ES-I3 (cell line): ENCODE results near the gene DERL3.

Source experiments
- H3K36me3 ChIP-seq: 2 replicates; pipeline ENCODE4 v1.6.1; 2013; ENCODE audit warnings: mild to moderate bottlenecking, low read length, control low read depth, moderate library complexity; ENCODE audit not compliant: insufficient read depth
- H3K4me1 ChIP-seq: 2 replicates; pipeline ENCODE4 v1.6.1; 2013; ENCODE audit warnings: mild to moderate bottlenecking, control low read depth, low read length; ENCODE audit not compliant: insufficient read depth
- H3K9ac ChIP-seq: 2 replicates; pipeline ENCODE4 v1.6.1; 2013; ENCODE audit warnings: low read depth, mild to moderate bottlenecking, low read length, moderate library complexity
- H3K9me3 ChIP-seq: 2 replicates; pipeline ENCODE4 v1.6.1; 2013; ENCODE audit warnings: mild to moderate bottlenecking, low read length, moderate library complexity; ENCODE audit not compliant: control insufficient read depth, insufficient read depth

Gene DERL3

DNA sequence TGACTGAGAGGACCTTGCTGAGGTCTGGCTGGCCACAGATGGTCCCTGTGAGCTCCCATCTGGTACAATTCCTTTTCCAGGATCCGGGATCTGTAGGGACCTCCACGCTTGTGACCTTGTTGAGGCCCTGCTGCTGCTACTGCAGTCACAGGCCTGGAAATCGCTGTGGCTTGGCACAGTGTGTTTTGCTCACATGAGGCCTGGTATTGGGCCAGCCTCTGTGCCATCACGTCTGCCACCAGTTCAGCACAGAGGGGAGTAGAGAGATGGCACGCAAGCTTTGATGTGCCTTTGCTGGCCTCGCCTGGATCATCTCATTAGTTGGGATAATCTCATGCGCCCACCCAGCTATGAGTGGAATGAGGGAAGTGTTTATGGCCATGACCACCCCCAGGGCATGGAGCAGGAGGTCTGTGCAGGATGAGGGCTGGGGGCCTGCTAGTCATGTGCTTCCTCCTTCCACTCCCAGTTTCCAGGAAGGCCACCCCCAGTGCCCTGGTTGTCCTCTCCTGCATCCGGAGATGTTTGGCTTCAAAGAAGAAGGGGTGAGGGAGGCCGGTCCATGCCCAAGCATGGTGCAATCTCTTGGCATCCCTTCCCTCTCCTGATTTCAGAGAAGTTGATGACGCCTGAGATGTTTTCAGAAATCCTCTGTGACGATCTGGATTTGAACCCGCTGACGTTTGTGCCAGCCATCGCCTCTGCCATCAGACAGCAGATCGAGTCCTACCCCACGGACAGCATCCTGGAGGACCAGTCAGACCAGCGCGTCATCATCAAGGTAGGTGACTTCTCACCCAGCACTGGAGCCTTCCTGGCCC lies 22.4 kb downstream of the DERL3 start:
- Histone ChIP-seq H3K9ac (no peak overlapping the region), H3K9me3 (no peaks in the 10 kb centered on the region), H3K36me3 (peaks cover 19% of the 10 kb centered on the region), H3K4me1 (no peaks in the 10 kb centered on the region)

DNA sequence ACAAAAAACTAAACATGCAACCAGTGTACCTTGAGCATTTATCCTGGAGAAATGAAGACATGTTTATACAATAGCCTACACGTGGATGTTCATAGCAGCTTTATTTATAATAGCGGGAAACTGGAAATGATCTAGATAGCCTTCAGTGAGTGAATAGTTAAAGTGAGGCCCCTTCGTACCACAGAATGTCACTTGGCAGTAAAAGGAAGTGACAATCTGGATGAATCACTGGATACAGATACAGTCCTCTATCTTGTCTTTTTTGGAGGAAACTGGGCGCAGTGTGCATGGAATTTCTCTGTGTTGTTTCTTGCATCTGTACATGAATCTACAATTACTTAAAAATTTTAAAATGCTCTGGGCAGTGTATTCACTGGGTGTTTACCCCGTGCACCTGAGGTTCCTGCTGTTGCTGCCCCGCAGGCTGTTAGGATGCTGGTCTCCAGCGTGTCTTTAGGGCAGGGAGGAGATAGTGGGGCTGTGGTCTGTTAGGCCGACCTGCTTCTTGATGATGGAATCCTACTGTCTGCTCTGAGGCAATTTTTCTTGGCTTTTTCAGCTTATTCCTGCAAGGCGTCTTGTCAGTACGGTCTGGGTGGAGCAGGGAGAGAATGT lies 23.2 kb downstream of the DERL3 start:
- no peak overlapping the region for H3K9ac ChIP-seq
- H3K4me1 ChIP-seq: no peaks in the 10 kb centered on the region
- peaks cover 14% of the 10 kb centered on the region for H3K36me3 ChIP-seq
- H3K9me3 ChIP-seq: no peaks in the 10 kb centered on the region

DNA sequence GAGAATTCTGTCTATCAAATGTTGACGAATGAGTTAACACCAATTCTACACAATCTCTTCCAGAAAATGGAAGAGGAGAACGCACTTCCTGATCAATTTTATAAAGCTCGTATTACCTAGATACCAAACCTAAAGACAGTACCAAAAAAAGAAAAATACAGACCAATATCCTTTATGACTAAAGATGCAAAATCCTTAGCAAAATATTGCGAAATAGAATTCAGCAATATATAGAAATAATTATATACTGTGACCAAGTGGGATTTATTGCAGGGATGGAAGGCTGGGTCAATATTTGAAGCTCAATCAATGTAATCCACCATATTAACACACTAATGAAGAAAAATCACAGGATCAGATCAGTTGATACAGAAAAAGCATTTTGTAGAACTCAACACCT lies 26.4 kb downstream of the DERL3 start:
- Histone ChIP-seq H3K9ac (no peak overlapping the region), H3K36me3 (peaks cover 8% of the 10 kb centered on the region), H3K9me3 (no peaks in the 10 kb centered on the region), H3K4me1 (no peaks in the 10 kb centered on the region)

DNA sequence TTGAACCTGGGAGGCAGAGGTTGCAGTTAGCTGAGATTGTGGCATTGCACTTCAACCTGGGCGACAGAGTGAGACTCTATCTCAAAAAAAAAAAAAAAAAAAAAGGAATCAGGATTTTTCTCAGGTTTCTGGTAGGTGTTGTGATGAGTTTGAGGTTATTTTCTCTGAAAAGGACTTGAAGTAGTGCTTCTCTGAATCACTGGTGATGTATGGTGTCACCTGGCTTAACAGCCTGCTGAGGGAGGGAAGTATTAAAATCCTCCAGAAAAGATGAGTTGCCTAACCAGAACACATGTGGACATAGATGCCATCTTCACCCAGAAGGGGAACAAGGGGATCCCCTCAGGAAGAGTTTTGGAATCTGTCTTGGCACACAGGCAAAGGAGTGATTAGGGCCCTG lies 32.0 kb downstream of the DERL3 start:
- Histone ChIP-seq H3K9me3 (no peaks in the 10 kb centered on the region), H3K9ac (no peak overlapping the region), H3K36me3 (peaks cover 23% of the 10 kb centered on the region), H3K4me1 (no peaks in the 10 kb centered on the region)

DNA sequence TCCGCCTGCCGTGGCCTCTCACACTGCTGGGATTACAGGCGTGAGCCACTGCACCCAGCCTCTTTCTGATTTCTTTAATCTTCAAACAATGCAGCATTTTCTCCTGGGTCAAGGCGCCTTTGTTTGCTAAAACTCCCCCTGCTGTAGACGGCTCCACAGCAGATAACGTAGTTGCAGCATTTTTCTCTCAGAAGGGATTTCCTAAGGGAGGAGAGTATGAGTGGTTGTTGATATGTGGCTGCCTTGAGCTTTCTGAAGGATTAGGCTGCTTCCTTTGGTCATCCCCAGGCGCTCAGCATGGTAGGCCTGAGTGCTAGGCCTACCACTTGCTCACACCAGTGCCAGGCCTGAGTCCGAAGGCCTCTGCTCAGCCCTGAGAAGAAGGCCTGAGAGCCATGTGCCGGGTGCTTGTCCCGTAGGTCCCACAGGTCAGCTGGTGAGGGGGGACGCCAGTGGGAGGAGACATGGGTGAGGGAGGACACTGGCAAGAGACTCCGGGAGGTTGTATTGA lies 34.0 kb downstream of the DERL3 start:
- H3K9me3 ChIP-seq: no peaks in the 10 kb centered on the region
- peaks cover 32% of the 10 kb centered on the region for H3K36me3 ChIP-seq
- H3K4me1 ChIP-seq: no peaks in the 10 kb centered on the region
- H3K9ac ChIP-seq: no peak overlapping the region

DNA sequence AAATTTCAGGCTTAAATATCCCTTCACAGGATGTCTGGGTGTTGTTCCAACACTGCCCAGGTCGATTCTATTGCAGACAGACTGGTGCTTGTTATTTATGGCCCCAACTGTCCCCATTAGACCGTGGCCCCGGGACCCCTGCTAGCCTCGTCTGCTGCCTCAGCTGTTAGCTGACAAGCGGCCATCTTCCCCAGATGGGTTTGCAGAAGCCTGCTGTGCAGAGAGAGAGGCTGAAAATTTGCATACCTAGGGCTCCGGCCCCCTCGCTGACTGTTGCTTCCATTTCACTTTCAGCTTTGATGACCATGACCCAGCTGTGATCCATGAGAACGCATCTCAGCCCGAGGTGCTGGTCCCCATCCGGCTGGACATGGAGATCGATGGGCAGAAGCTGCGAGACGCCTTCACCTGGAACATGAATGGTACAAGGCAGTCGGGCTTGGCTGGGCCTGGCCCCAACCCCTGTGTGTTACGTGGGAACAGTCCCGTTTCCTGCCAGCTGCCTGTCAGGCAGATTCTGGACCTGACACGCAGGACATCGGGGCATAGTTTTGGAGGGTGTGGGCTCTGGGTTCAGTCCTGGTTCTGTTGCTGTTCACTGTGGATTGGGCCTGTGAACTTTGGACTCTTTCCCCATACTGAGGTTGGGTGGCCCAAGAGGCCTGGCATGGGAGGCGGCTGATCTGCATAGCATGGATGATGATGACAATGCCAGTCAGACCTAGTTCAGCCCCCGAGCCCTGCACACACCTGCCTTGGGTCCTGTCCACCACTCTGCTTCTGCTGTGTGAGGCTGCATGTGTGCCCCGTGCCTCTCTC lies 35.6 kb downstream of the DERL3 start:
- Histone ChIP-seq H3K36me3 (peaks cover 32% of the 10 kb centered on the region), H3K9ac (no peak overlapping the region), H3K9me3 (no peaks in the 10 kb centered on the region), H3K4me1 (no peaks in the 10 kb centered on the region)

DNA sequence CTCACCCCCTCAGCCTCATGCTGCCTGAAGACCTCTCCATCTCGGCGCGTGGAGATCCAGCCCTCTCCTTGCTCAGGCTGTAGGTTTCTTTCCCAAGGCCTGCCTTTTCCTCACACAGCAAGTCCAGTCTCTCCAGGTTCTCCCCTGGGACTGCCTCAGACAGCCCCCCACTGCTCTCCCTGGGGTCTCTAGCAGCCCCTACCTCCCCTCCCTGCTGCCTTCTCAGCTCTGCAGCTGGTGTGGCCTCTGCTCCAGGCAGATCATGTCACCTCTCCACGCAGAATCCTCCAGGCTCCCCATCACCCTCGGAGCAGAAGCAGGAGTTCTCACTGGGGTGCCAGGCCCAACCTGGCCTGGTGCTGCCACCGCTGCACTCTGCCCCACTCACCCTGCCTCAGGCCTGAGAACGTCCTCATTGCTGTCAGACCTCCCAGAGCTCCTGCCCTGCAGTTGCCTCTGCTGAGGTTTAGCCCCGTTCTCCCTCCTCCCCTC lies 36.9 kb downstream of the DERL3 start:
- H3K36me3 ChIP-seq: peaks cover 28% of the 10 kb centered on the region
- no peaks in the 10 kb centered on the region for H3K9me3 ChIP-seq
- H3K9ac ChIP-seq: no peak overlapping the region
- H3K4me1 ChIP-seq: no peaks in the 10 kb centered on the region

DNA sequence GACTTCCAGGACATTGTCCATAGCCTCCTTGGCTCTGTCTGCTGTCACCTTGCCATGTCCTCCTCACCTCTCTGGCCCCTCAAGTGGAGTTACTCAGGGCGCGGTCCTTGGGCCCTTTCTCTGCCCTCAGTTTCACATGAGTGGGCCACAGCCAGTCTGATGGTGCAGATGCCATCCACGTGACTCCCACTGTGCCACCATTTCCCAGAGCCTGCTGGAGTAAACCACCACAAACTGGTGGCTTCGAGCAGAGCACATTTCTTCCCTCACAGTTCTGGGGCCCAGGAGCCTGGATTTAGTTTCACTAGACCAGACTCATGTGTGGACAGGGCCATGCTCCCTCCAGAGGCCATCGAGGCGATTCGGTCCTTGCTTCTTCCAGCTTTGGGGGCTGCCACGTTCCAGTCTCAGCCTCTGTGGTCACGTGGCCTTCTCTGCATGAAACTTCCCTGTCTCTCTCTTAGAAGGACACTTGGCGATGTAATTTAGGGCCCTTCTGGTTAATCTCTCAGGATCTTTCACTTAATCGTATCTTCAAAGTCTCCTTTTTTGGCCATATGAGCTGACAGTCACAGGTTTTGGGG lies 37.5 kb downstream of the DERL3 start:
- Histone ChIP-seq H3K4me1 (no peaks in the 10 kb centered on the region), H3K9ac (no peak overlapping the region), H3K36me3 (peaks cover 28% of the 10 kb centered on the region), H3K9me3 (no peaks in the 10 kb centered on the region)

DNA sequence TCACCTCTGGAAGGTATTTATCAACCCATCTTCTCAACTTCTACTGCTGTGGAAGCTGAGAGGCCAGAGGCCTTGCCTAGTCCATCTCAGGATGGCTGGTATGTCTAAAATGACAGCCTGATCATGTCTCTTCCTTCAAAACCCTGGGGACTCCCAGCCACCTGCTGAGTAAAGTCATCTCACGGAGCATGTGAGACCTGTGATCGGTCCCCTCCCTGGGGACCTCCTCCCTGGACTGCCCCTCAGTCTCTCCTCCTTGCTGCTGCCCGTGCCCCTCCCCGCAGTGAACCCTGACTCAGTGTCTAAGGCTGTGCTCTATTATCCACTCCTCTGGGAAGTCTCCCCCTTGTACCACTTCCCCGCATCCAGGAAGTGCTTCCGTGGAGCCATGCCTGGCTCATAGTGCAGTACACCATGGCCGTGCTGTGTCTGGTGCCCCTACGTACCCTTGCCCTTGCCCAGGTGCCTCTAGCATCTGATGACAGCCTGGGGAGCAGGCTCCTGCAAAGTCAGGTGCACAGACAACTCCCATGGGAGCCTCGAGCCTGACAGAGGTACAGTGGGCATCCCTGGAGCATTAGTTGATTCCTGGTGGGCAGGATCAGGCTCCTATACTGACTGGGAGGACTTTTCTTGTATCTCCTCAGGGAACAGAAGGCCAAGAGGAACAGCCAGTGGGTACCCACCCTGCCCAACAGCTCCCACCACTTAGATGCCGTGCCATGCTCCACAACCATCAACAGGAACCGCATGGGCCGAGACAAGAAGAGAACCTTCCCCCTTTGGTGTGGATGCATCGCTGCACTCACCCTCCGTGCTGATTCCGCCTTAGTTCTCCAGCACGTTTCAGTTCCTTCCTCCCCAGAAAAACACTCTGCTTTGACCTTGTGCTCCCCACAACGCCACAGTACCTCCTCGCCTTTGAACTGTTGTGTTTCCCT lies 38.2 kb downstream of the DERL3 start:
- no peaks in the 10 kb centered on the region for H3K4me1 ChIP-seq
- no peaks in the 10 kb centered on the region for H3K9me3 ChIP-seq
- H3K36me3 ChIP-seq: peaks cover 25% of the 10 kb centered on the region
- H3K9ac ChIP-seq: no peak overlapping the region

DNA sequence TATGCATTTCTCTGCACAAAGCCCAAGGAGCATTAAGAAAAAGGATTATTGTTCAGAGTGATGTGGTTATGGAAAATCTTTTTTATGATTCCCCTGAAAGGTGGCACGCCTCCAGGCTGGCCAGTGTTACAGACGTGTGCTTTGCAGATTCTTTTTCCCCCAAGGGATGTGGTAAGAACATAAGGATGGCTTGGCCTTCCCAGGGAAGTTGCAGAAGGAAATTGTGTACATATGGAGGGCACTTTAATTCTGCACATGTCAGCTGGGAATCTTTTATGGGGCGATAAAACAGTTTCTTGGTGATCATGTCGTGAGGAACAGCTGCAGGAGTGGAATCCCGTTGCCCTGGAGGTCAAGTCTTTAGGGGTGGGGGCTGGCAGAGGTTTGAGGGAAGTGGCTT lies 42.3 kb downstream of the DERL3 start:
- Histone ChIP-seq H3K4me1 (no peaks in the 10 kb centered on the region), H3K9ac (no peak overlapping the region), H3K36me3 (peaks cover 17% of the 10 kb centered on the region; the same call in 1 of the 2 replicates), H3K9me3 (no peaks in the 10 kb centered on the region)

DNA sequence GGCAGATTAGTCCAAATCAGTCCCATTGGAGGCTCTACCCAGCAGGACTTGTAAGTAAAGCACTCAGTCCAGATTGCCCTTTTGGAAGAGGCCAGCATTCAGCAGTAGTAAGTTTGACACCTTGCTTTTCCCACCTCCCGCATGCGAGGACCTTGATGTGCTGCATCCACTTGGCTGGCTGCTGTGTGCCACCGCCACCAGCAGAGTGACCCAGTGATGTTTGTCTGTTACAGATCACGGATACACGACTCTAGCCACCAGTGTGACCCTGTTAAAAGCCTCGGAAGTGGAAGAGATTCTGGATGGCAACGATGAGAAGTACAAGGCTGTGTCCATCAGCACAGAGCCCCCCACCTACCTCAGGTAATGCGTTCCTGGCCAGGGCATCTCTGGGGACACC lies 45.5 kb downstream of the DERL3 start:
- H3K36me3 ChIP-seq: 0 out of 2 replicates have a peak, but pooled peaks cover 8% of the 10 kb centered on the region
- H3K9ac ChIP-seq: no peak overlapping the region
- no peaks in the 10 kb centered on the region for H3K9me3 ChIP-seq
- peaks cover 7% of the 10 kb centered on the region; the same call in 1 of the 2 replicates for H3K4me1 ChIP-seq

DNA sequence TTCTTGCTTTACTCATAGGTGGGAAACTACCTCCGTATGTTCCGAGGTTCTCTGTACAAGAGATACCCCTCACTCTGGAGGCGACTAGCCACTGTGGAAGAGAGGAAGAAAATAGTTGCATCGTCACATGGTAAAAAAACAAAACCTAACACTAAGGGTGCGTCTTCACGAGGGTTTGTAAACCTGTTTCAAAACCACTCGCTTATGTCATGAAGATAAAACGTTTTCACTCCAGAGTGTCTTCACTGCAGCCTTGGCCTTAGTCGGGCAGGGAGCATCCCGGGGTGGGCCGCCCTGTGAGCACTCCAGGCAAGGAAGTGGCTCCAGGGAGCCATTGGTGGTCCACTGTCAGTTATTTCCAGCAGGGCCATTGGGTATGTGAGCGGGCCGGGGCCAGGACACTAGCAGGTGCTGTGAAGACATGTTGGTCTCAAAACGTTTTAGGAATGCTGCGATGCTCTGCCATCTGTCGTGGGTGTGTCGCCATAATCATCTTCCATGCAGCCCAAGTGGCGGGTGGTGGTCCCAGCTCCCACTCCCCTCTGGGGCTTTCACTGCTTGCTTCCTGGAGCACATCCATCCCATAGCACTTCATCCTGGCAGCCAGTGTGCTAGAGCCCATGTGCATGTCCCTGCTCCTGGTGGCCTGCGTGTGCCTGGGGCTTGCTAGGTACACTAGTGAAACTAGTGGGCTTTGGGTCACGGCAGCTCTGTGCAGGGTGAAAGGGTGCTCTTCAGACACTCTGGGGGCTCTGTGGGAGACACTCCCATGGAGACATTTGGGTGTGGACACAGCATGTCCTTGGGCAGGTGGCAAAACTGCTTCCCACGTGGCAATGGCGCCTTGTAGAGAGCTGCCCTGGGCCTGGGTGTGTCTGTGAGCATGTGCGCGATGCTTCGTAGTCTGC lies 46.8 kb downstream of the DERL3 start:
- no peaks in the 10 kb centered on the region for H3K9me3 ChIP-seq
- H3K4me1 ChIP-seq: peaks cover 7% of the 10 kb centered on the region; the same call in 1 of the 2 replicates
- H3K36me3 ChIP-seq: 0 out of 2 replicates have a peak, but pooled peaks cover 8% of the 10 kb centered on the region
- no peak overlapping the region for H3K9ac ChIP-seq
